Esophagus muscularis mucosa (tissue), 4 donors: Measurements from ENCODE around the gene C2CD2L.

ENCODE experiments used
- EP300 ChIP-seq: sonication (generic); formaldehyde crosslinking; IDR thresholded peaks from one replicate; pipeline ENCODE4 v1.6.1; 2017; ENCODE audit warnings: antibody characterized with exemption
- POLR2A ChIP-seq: fragments of 450-650 bp; IDR thresholded peaks from one replicate; pipeline ENCODE4 v1.6.1; 2017; ENCODE audit warnings: antibody characterized with exemption, moderate library complexity, mild to moderate bottlenecking, low read depth
- POLR2AphosphoS5 ChIP-seq, 2 donors: sonication (generic); formaldehyde crosslinking; IDR thresholded peaks; one replicate each; pipeline ENCODE4 v1.6.1; 2017; ENCODE audit warnings: antibody characterized with exemption in 2 of 2
- TF ChIP-seq, protein P1 (sequence below), 3 experiments: fragments of 200-600 bp in 2 of 3; fragments of 450-650 bp in 1 of 3; sonication (generic) in 2 of 3; IDR thresholded peaks; one replicate each; pipeline ENCODE4 v1.5.1; 2017 to 2019; ENCODE audit warnings: antibody characterized with exemption in 3 of 3, mild to moderate bottlenecking in 2 of 3, moderate library complexity in 1 of 3

DNA sequence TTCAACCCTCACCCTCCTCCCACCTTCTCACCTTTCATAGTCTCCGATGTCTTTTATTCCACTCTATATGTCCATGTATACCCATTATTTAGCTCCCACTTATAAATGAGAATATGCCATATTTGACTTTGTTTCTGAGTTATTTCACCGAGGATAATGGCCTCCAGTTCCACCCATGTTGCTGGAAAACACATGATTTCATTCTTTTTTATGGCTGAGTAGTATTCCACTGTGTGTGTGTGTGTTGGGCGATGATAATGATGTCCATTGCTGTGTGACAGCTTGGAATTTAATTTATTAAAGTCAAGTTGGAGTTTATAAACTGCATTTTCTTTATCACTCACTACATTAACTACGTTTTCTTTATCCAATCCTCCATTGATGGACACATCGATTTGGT is 11.1 kb downstream of the C2CD2L start:
- TF ChIP-seq, protein P1, sequence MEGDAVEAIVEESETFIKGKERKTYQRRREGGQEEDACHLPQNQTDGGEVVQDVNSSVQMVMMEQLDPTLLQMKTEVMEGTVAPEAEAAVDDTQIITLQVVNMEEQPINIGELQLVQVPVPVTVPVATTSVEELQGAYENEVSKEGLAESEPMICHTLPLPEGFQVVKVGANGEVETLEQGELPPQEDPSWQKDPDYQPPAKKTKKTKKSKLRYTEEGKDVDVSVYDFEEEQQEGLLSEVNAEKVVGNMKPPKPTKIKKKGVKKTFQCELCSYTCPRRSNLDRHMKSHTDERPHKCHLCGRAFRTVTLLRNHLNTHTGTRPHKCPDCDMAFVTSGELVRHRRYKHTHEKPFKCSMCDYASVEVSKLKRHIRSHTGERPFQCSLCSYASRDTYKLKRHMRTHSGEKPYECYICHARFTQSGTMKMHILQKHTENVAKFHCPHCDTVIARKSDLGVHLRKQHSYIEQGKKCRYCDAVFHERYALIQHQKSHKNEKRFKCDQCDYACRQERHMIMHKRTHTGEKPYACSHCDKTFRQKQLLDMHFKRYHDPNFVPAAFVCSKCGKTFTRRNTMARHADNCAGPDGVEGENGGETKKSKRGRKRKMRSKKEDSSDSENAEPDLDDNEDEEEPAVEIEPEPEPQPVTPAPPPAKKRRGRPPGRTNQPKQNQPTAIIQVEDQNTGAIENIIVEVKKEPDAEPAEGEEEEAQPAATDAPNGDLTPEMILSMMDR (IDR thresholded peaks at IDR 0.05): no peak
- no peak for TF ChIP-seq POLR2A
- no peak for TF ChIP-seq POLR2AphosphoS5 (IDR thresholded peaks at IDR 0.05)
- TF ChIP-seq EP300: no peak
